CD4-positive, alpha-beta T cell treated with Interleukin-1 beta for 1 hour (primary cell): ENCODE measurements around the gene ERFL.

Source experiments
- DNase-seq, 2 donors: peaks; one replicate each; pipeline ENCODE4 v3.0.0-alpha.2; 2020 to 2022

Gene ERFL

DNA sequence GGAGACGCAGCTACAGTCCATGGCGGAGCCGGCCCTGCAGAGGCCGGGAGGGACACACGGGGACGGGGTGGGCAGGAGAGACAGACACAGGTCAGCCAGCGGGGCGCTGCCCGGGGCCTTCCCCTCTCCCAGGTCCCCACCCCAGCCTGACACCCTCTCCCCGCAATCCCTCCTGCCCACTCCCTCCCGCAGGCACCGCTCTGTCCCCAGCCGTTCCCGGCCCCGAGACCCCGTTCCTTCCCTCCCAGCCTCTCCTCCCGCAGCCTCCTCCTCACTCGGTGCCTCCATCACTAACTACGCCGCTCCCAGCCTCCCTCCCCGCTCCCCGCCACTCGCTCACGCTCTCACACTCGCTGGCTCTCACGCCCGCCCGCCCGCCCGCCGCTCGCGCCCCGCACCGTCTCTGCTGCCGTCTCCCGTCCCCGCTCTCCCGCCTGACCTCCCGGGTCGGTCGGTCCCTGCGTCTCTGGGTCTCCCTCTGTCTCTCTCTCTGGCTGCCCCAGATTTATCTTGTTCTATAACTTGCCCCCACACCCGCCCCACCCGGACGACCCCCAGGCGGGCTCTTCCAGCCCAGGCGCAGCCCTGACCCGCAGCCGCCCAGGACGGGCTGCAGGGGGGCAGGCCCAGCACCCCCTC is 15.2 kb downstream of the ERFL start:
- no peak for DNase-seq

DNA sequence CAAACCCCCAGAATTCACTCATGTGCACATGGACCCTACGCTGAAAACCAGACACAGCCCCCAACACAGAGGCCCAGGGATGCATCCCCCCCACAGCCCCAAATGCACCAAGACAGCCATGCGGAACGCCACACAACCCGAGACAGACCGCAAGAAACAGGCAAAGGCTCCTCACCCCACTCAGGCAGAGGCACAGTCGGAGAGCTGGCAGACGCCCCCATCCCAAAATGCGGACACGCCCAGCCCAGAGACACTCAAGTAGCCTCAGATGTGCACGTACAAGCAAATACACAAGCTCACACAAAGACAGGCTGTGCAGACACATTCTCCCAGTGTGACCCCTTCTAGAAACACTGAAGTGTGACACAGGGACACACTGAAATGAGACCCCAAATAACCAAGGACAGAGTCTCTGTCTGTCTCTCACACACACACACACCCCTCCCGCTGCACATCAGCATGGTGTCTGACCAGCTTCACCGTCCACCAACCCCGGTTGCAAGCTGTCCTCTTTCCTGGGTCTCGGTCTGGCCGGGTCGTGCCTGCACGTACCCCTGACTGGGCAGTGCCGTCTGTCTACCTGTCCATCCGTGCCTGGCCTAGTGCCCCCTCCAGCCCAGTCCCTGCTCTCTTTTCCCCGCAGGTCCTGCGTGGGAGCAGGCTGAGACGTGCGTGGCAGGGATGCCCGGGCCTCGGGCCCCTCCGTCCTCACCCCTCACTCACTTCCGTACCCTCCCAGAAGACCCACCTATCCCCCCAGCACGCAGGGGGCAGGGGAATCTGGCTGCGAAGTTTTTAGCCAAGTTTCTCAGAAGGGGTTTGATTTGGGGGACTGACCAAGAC is 16.1 kb downstream of the ERFL start:
- DNase-seq: no peak

DNA sequence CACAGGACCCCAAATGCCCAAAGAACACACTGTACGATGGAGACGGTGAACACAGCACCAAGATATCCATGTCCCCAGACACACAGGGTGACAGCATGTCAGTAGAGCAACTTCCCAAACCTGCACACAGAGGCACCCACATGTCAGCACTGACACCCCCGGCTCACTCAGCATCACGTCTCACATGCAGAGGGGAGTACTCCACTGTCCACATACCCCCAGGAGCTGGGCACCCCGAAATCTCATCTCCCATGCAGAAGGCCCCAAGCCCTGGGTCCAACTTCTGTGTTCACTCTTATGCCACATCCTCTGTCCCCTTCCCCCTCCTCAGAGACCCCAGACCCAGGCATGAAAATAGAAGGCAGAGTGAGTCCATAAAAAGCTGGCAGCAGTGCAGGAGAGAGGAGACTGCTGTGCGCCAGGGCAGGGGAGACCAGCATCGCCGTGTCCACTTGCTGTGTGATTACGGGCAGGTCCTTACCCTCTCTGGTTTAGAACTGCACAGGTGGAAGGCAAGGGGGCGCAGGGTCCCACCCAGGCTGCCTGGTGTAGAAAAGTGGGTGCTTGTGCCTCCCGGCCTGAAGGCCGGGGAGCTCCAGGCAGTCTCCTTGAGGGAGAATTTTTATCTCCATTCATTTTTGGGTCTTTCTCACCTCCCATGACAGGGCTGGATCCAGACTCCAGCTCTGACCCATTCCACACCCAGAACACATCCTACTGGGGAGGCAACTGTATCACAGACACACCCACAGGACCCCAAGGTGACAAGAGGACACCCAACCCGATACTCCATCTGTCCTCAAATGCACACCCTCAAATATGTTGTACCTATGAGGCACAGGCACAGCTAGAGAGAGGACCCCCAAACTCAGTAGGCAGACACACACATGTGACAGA is 17.0 kb downstream of the ERFL start:
- no peak for DNase-seq

- DNase-seq: no peak
Observed at GRCh38 chr19:41910240-41910991, 17.8 kb downstream of the ERFL start.

DNA sequence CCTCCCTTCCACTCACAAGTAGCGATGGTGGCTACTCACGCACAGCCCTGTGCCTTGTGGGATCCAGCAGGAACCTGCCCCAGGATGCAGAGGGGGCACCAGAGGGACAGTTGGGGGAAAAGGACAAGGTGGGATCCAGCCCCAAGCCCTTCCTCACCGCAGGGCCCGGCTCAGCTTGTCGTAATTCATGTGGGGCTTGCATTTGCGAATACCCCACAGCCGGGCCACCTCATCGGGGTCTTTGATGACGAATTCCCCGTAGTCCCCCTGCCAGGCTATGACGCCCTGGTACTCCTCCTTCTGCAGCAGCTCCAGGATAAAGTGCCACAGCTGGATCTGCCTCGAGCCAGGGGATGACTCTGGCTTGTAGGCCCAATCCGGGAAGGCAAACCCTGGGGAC is 18.5 kb downstream of the ERFL start:
- no peak for DNase-seq

- DNase-seq: no peak
Observed at GRCh38 chr19:41908724-41909464, 19.4 kb downstream of the ERFL start.

GRCh38 chr19:41907994-41908615 is 20.1 kb downstream of the ERFL start:
- DNase-seq: no peak

DNA sequence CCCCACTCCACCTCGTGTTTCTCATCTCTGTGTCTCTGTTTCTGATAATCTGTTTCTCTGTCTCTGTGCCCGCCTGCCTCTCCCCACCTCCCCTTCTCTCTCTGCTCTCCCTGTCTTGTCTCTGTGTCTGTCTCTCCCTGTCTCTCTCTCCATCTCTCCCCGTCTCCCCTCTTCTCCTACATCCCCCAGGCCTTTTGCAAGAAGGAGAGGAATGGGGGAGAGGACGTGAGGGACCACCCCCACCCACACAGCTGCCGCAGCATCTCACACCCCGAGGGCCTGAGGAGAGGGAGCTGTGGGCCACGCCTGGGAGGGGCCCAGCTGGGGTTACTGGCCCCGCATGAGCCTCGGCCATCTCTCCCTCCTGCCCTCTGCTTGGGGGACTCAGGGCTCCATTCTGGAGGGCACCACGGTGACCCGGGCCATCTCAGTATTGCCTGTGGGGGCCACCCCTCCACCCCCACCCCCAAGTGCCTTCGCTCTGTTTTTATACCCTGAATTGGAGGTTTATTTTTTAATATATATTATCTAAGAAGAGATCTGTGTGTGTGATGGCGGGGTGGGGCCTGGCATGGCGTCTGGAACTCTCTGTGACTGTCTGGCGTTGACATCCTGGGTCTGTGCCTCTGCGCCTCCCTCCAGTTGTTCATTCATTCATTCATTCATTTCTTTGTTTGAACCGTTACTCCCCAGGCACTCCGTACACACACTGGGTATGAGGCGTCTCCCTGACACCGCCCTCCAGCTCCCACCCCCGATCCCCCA is 21.2 kb downstream of the ERFL start:
- DNase-seq: no peak

- no peak for DNase-seq
Observed at GRCh38 chr19:41906271-41906670, 22.0 kb downstream of the ERFL start.

- no peak for DNase-seq
Observed at GRCh38 chr19:41905273-41906002, 22.8 kb downstream of the ERFL start.

GRCh38 chr19:41904118-41904870 is 24.0 kb downstream of the ERFL start:
- DNase-seq: no peak

GRCh38 chr19:41903193-41903953 is 24.9 kb downstream of the ERFL start:
- no peak for DNase-seq

DNA sequence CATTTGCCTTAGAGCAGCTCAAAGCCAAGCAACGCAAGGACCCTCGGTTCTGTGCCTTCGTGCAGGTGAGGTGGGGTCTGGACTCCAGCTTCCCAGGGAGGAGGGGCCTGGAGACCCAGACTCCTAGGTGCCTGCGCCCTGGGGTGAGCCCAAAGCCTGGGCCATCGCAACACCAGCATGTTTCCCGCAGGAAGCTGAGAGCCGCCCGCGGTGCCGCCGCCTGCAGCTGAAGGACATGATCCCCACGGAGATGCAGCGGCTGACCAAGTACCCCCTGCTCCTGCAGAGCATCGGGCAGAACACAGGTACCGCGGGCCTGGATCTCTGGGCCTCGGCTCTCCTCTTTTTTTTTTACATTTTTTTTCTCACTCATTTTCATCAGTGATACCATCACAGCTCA is 25.7 kb downstream of the ERFL start:
- DNase-seq: no peak

DNA sequence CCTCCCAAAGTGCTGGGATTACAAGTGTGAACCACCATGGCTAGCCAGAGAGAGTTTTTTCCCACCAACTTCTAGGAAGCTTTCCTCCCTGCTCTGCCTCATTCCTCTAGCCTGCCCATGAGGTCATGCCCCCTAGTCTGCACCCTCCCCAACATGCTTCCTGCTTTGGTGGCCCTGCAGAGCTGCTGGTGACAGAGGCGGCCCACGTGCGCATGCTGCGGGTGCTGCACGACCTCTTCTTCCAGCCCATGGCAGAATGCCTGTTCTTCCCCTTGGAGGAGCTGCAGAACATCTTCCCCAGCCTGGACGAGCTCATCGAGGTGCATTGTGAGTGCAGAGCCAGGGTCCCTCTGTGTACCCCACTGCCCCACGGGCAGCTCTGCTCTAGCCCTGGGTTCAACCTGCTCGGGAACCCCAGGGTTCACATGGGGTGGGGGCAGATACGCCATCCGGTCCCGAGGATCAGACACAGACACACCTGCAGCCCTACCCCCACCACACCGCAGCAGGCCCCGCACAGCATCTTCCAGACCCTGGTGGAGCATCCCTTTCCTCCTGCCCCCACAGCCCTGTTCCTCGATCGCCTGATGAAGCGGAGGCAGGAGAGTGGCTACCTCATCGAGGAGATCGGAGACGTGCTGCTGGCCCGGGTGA is 26.4 kb downstream of the ERFL start:
- DNase-seq: no peak

DNA sequence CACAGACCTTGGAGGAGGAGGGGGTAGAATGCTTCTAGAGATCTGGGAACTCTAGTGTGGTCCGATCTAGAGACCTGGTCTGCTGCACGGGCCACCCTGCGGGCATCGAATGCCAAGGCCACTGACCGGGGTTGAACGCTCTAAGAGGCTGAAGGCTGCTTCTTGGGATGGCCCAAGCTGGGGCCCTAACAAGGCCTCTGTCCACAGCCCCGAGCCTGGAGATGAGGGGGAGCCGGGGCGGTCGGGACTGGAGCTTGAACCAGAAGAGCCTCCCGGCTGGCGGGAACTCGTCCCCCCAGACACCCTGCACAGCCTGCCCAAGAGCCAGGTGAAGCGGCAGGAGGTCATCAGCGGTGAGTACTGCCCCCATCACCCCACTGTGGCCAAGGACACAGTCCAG is 30.0 kb downstream of the ERFL start:
- DNase-seq: no peak

DNA sequence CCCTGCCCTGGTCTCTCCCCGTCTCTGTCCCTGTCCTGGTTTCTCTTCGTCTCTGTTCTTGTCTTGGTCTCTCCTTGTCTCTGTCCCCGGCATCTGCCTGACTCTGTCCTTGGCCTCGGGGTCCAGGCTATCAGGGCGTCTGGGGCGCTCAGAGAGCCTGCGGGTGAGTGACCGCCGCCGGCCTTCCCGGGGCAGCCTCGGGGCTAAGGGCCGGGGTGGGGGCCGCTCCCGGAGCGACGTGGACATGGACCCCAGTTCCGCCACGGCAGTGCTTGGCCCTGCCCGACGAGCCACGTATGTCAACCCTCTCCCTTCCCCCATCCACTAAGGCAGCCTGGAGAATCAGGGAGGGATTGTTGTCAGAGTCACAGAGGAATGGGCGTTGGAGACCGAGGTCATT is 30.4 kb downstream of the ERFL start:
- DNase-seq: no peak

- no peak for DNase-seq
Observed at GRCh38 chr19:41897181-41897580, 31.1 kb downstream of the ERFL start.

- DNase-seq: no peak
Observed at GRCh38 chr19:41896581-41896942, 31.7 kb downstream of the ERFL start.
